CD14-positive monocyte (primary cell): ENCODE data around the gene ZSCAN9. TPM values are rescaled to one million over a fixed set of nuclear protein-coding genes. Genes with fewer than 3 reads are reported as not detected.

ENCODE experiments used
- DNase-seq, 3 donors: peaks; one replicate each; pipeline ENCODE4 v3.0.0-alpha.2; 2011 to 2022
- H2AFZ ChIP-seq: 2 replicates; pipeline ENCODE4 v1.6.0; 2012; ENCODE audit warnings: mild to moderate bottlenecking, low read depth, low read length, inconsistent platforms; ENCODE audit not compliant: insufficient read depth, poor library complexity, severe bottlenecking
- H3K27ac ChIP-seq, 2 donors: 1 replicate in 1 of 2; 2 replicates in 1 of 2; pipeline ENCODE4 v1.5.1; 2012 to 2013; ENCODE audit warnings: low read length in 2 of 2, control low read depth in 1 of 2, inconsistent platforms in 1 of 2, low read depth in 1 of 2, mild to moderate bottlenecking in 1 of 2
- H3K27me3 ChIP-seq, 2 donors: one replicate each; pipeline versions ENCODE4 v1.6.0 to v1.6.1; 2011 to 2013; ENCODE audit warnings: low read length in 2 of 2; ENCODE audit not compliant: control insufficient read depth in 2 of 2, insufficient read depth in 2 of 2
- H3K36me3 ChIP-seq, 2 donors: replicated peaks in 1 of 2; 1 replicate in 1 of 2; 2 replicates in 1 of 2; pipeline versions ENCODE4 v1.5.1 to v1.6.1; 2012 to 2013; ENCODE audit warnings: low read length in 2 of 2, control low read depth in 1 of 2, inconsistent platforms in 1 of 2, mild to moderate bottlenecking in 1 of 2; ENCODE audit not compliant: insufficient read depth in 2 of 2, control insufficient read depth in 1 of 2
- H3K4me1 ChIP-seq, 2 donors: 1 replicate in 1 of 2; 2 replicates in 1 of 2; pipeline versions ENCODE4 v1.5.1 to v1.6.1; 2012 to 2013; ENCODE audit warnings: low read length in 2 of 2, control low read depth in 1 of 2, inconsistent platforms in 1 of 2, mild to moderate bottlenecking in 1 of 2, moderate library complexity in 1 of 2; ENCODE audit not compliant: insufficient read depth in 2 of 2, control insufficient read depth in 1 of 2
- H3K4me2 ChIP-seq: replicated peaks from 2 replicates; pipeline ENCODE3; 2012; ENCODE audit warnings: low read length, moderate library complexity, mild to moderate bottlenecking; ENCODE audit not compliant: poor library complexity, severe bottlenecking; ENCODE audit errors: extremely low read depth
- H3K4me3 ChIP-seq, 3 experiments: fragments of 200-600 bp in 1 of 3; sonication (generic) in 1 of 3; replicated peaks in 1 of 3; 1 replicate in 2 of 3; 2 replicates in 1 of 3; pipeline ENCODE4 v1.5.1; 2011 to 2013; ENCODE audit warnings: low read length in 3 of 3, mild to moderate bottlenecking in 3 of 3, control low read depth in 2 of 3, low read depth in 2 of 3, inconsistent platforms in 1 of 3, moderate library complexity in 1 of 3
- H3K79me2 ChIP-seq: 2 replicates; pipeline ENCODE4 v1.6.0; 2012; ENCODE audit warnings: mild to moderate bottlenecking, control low read depth, inconsistent platforms, low read length, moderate library complexity; ENCODE audit not compliant: insufficient read depth
- H3K9ac ChIP-seq: 2 replicates; pipeline ENCODE4 v1.6.0; 2017; ENCODE audit warnings: low read length, mild to moderate bottlenecking; ENCODE audit not compliant: insufficient read depth, poor library complexity, severe bottlenecking
- H3K9me3 ChIP-seq, 2 donors: replicated peaks in 1 of 2; 1 replicate in 1 of 2; 2 replicates in 1 of 2; pipeline versions ENCODE4 v1.5.1 to v1.6.1; 2012 to 2013; ENCODE audit warnings: low read length in 2 of 2, control low read depth in 1 of 2; ENCODE audit not compliant: control insufficient read depth in 1 of 2, insufficient read depth in 1 of 2
- H4K20me1 ChIP-seq: 2 replicates; pipeline ENCODE4 v1.6.0; 2012; ENCODE audit warnings: mild to moderate bottlenecking, low read length, control low read depth, moderate library complexity; ENCODE audit not compliant: insufficient read depth
- H3K27ac Mint-ChIP-seq, 7 donors: one replicate each; pipeline ENCODE4 v1.8.0; 2020; ENCODE audit warnings: mild to moderate bottlenecking in 7 of 7, mixed read lengths in 7 of 7, moderate library complexity in 6 of 7, inconsistent platforms in 2 of 7
- H3K27me3 Mint-ChIP-seq, 3 donors: one replicate each; pipeline ENCODE4 v1.8.0; 2021 to 2022; ENCODE audit warnings: low read depth in 3 of 3, mild to moderate bottlenecking in 3 of 3, mixed read lengths in 3 of 3, moderate library complexity in 3 of 3, inconsistent platforms in 1 of 3
- H3K36me3 Mint-ChIP-seq, 2 donors: one replicate each; pipeline ENCODE4 v1.8.0; 2020; ENCODE audit warnings: mixed read lengths in 2 of 2, inconsistent platforms in 1 of 2, mild to moderate bottlenecking in 1 of 2
- H3K4me1 Mint-ChIP-seq: one replicate; pipeline ENCODE4 v1.8.0; 2020; ENCODE audit warnings: mild to moderate bottlenecking, mixed read lengths
- H3K4me3 Mint-ChIP-seq, 2 donors: one replicate each; pipeline ENCODE4 v1.8.0; 2020; ENCODE audit warnings: mild to moderate bottlenecking in 2 of 2, mixed read lengths in 2 of 2, moderate library complexity in 1 of 2
- H3K9me3 Mint-ChIP-seq, 7 donors: one replicate each; pipeline ENCODE4 v1.8.0; 2020 to 2022; ENCODE audit warnings: mixed read lengths in 7 of 7, mild to moderate bottlenecking in 6 of 7, moderate library complexity in 6 of 7, inconsistent platforms in 2 of 7
- CTCF ChIP-seq: fragments of 200-600 bp; IDR thresholded peaks from one replicate; pipeline ENCODE4 v1.8.0; 2022; ENCODE audit warnings: antibody characterized with exemption, mild to moderate bottlenecking
- WGBS: methylation state at CpG from one replicate; pipeline ENCODE4 v1.1.5; 2013; ENCODE audit warnings: missing lambda C conversion rate; ENCODE audit not compliant: insufficient coverage; 5-methylcytosine and 5-hydroxymethylcytosine counted together
- intact Hi-C, 2 donors: fragments of 100-400 bp; cut with micrococcal nuclease; formaldehyde crosslinking; loops; one replicate each; pipeline versions ENCODE4 v1.15.0 to v1.15.1; 2023
- polyA plus RNA-seq, 3 donors: library from polyadenylated mRNA; depleted of rRNA in 1 of 3; unstranded in 2 of 3; stranded (reverse) in 1 of 3; fragments of 300-500 nt in 2 of 3; fragments of >200 nt in 1 of 3; fragmentation: Illumina TruSeq in 2 of 3; gene quantifications; 1 replicate in 2 of 3; 2 replicates in 1 of 3; pipeline ENCODE4 v1.2.3, GENCODE V29; 2012 to 2021

The ZSCAN9 gene
- polyA plus RNA-seq, 3 donors: 2.2 to 11.6 (median 5.0) TPM

DNA sequence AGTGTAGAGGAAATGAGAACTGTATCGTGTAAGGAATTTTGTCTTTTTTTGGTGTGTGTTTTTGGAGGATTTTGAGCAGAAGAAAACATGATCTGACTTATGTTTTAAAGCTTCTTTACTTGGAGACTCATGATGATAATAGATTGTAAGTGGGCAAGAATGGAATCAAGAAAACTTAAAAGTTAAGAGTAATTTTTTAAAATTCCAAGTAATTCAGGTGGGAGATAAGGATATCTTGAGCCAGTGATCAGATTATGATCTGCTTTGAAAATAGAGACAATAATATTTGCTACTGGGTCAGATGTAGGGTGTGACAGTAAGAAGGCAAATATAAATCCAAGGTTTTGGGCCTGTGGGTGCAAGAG is 42.6 kb downstream of the ZSCAN9 start:
- no peaks in the 10 kb centered on the region for H3K4me1 Mint-ChIP-seq

GRCh38 chr6:28269492-28269891 is 44.4 kb downstream of the ZSCAN9 start:
- Histone ChIP-seq H3K9ac (no peak overlapping the region), H3K4me1 (peaks cover 14 to 17% of the 10 kb centered on the region in 2 donors), H3K36me3 (peaks cover 16 to 30% of the 10 kb centered on the region in 2 donors), H3K4me3 (no peak overlapping the region), H3K9me3 (no peaks in the 10 kb centered on the region), H3K4me2 (no peak overlapping the region), H3K79me2 (peaks cover 23% of the 10 kb centered on the region), H4K20me1 (no peaks in the 10 kb centered on the region), H3K27ac (no peak overlapping the region), H3K27me3 (no peaks in the 10 kb centered on the region), H2AFZ (no peak overlapping the region)
- no peaks in the 10 kb centered on the region for H3K9me3 Mint-ChIP-seq
- DNase-seq: peak; percentile 4 to 26 (median 16)
- intact Hi-C loops: loop anchor here in 1 of 2 donors (10.0 kb wide), 1 partner anchor 65 kb away; the partner anchor contains the start of gene ZSCAN31
- no peak for TF ChIP-seq CTCF
- no peak overlapping the region for H3K27ac Mint-ChIP-seq
- H3K4me1 Mint-ChIP-seq: peaks cover 8% of the 10 kb centered on the region
- peaks cover 0 to 1% (median 0%) of the 10 kb centered on the region in 3 donors for H3K27me3 Mint-ChIP-seq
- H3K4me3 Mint-ChIP-seq: no peak overlapping the region
- peaks cover 24 to 26% of the 10 kb centered on the region in 2 donors for H3K36me3 Mint-ChIP-seq

More for the DNA sequence above, 42.6 kb downstream of the ZSCAN9 start:
- Histone ChIP-seq H3K27ac (peak overlapping the region in 1 of 2 donors; percentile 82), H3K4me3 (peak overlapping the region; percentile 59 to 95 (median 83)), H3K4me2 (peak overlapping the region; percentile 92), H3K9me3 (no peaks in the 10 kb centered on the region), H3K4me1 (peaks cover 7 to 9% of the 10 kb centered on the region in 2 donors), H3K36me3 (peaks cover 9 to 11% of the 10 kb centered on the region in 2 donors), H3K79me2 (peaks cover 23% of the 10 kb centered on the region), H2AFZ (peak overlapping the region; percentile 85), H3K9ac (peak overlapping the region; percentile 68), H3K27me3 (no peaks in the 10 kb centered on the region), H4K20me1 (no peaks in the 10 kb centered on the region)
- Mint-ChIP-seq H3K36me3 (peaks cover 10 to 12% of the 10 kb centered on the region in 2 donors), H3K4me3 (no peak overlapping the region), H3K27ac (no peak overlapping the region), H3K9me3 (no peaks in the 10 kb centered on the region), H3K27me3 (peaks cover 0 to 1% (median 0%) of the 10 kb centered on the region in 3 donors)
- no peak for TF ChIP-seq CTCF
- 0% methylated on average over 1 of the region's 1 CpG for WGBS
- intact Hi-C loops: loop anchor here in 1 of 2 donors (10.0 kb wide), 1 partner anchor 67 kb away; the partner anchor contains the start of gene ZSCAN31
- no peak for DNase-seq
